ENCODE data around the gene MAGT1.

- TF ChIP-seq CTCF (optimal IDR thresholded peaks at IDR 0.05 in 1 of 3, IDR thresholded peaks at IDR 0.05 in 1 of 3, conservative IDR thresholded peaks at IDR 0.05 in 1 of 3; ENCODE audit: extremely low read depth in 1 of 3, insufficient read depth in 2 of 3, low read length in 3 of 3) (no peak), EZH2 (IDR thresholded peaks at IDR 0.05; ENCODE audit: low read length) (no peak)
Observed at GRCh38 chrX:77776659-77777058, 118.6 kb downstream of the MAGT1 start.
